IMR-90 (cell line): Measurements from ENCODE around the gene PLTP. TPM values are rescaled to one million over a fixed set of nuclear protein-coding genes. Genes with fewer than 3 reads are reported as not detected.

ENCODE experiments used
- ATAC-seq: fragments of 200-7000 bp; cut with Tn5 transposase; 2 replicates; pipeline ENCODE4 v1.9.1; 2020; ENCODE audit warnings: low read depth, mild to moderate bottlenecking, moderate library complexity
- BruUV-seq: library from RNA; stranded (reverse); fragments of 400-500 nt; replicated peaks from 2 replicates; lab custom pipeline; 2021; lab: Mats Ljungman, UMichigan
- CTCF ChIA-PET: fragments of 300-600 bp; formaldehyde crosslinking; extraction: SDS; loops from one replicate; lab custom pipeline; 2021; ENCODE audit warnings: antibody characterized with exemption; lab: Yijun Ruan, JAX
- POLR2A ChIA-PET: fragments of 300-600 bp; sonication (Branson Sonifier 250); formaldehyde crosslinking; loops from one replicate; lab custom pipeline; 2022; ENCODE audit warnings: antibody characterized with exemption; ENCODE audit not compliant: unreplicated experiment; lab: Charles Lee
- DNase-seq: peaks from one replicate; pipeline ENCODE4 v3.0.0; 2013
- H2AFZ ChIP-seq: replicated peaks from 2 replicates; pipeline ENCODE3; 2013; ENCODE audit warnings: low read length, mild to moderate bottlenecking; ENCODE audit not compliant: poor library complexity
- H2AK5ac ChIP-seq: 2 replicates; pipeline ENCODE4 v1.6.1; 2013; ENCODE audit warnings: low read depth, low read length, inconsistent platforms
- H2AK9ac ChIP-seq: replicated peaks from 2 replicates; pipeline ENCODE3; 2013; ENCODE audit warnings: mild to moderate bottlenecking, low read depth, low read length, moderate library complexity; ENCODE audit not compliant: poor library complexity
- H2BK120ac ChIP-seq: 2 replicates; pipeline ENCODE4 v1.6.1; 2013; ENCODE audit warnings: low read depth, low read length, inconsistent platforms
- H2BK15ac ChIP-seq: 3 replicates; pipeline ENCODE4 v1.6.1; 2013; ENCODE audit warnings: low read depth, low read length, inconsistent platforms
- H2BK20ac ChIP-seq: 2 replicates; pipeline ENCODE4 v1.6.1; 2013; ENCODE audit warnings: low read depth, mild to moderate bottlenecking, inconsistent platforms, low read length, moderate library complexity
- H2BK5ac ChIP-seq: 2 replicates; pipeline ENCODE4 v1.6.1; 2013; ENCODE audit warnings: mild to moderate bottlenecking, low read depth, low read length, inconsistent platforms; ENCODE audit not compliant: poor library complexity, severe bottlenecking
- H3K14ac ChIP-seq: replicated peaks from 2 replicates; pipeline ENCODE4 v1.6.1; 2013; ENCODE audit warnings: low read depth, low read length, inconsistent platforms
- H3K18ac ChIP-seq: 2 replicates; pipeline ENCODE4 v1.6.1; 2013; ENCODE audit warnings: low read depth, low read length, control low read depth
- H3K23ac ChIP-seq: 2 replicates; pipeline ENCODE4 v1.6.1; 2013; ENCODE audit warnings: low read depth, low read length, inconsistent platforms
- H3K27ac ChIP-seq: 2 replicates; pipeline ENCODE4 v1.5.1; 2013; ENCODE audit warnings: mild to moderate bottlenecking, control low read depth, low read length; ENCODE audit not compliant: insufficient read depth
- H3K27me3 ChIP-seq: 2 replicates; pipeline ENCODE4 v1.6.1; 2013; ENCODE audit warnings: low read length; ENCODE audit not compliant: control insufficient read depth, insufficient read depth
- H3K36me3 ChIP-seq: 2 replicates; pipeline ENCODE4 v1.6.1; 2013; ENCODE audit warnings: low read length, mixed read lengths; ENCODE audit not compliant: control insufficient read depth, insufficient read depth
- H3K4ac ChIP-seq: 2 replicates; pipeline ENCODE4 v1.6.1; 2013; ENCODE audit warnings: low read depth, low read length, inconsistent platforms
- H3K4me1 ChIP-seq: 2 replicates; pipeline ENCODE4 v1.6.1; 2013; ENCODE audit warnings: low read length, mixed read lengths; ENCODE audit not compliant: control insufficient read depth, insufficient read depth
- H3K4me2 ChIP-seq: 2 replicates; pipeline ENCODE4 v1.6.1; 2013; ENCODE audit warnings: low read depth, mild to moderate bottlenecking, control low read depth, low read length, moderate library complexity
- H3K4me3 ChIP-seq: 2 replicates; pipeline ENCODE4 v1.5.1; 2013; ENCODE audit warnings: low read depth, mild to moderate bottlenecking, control low read depth, low read length, moderate library complexity; ENCODE audit not compliant: insufficient read depth
- H3K56ac ChIP-seq: 2 replicates; pipeline ENCODE4 v1.6.1; 2013; ENCODE audit warnings: low read length, inconsistent platforms; ENCODE audit not compliant: insufficient read depth; ENCODE audit errors: extremely low read depth
- H3K79me1 ChIP-seq, 2 experiments: 2 replicates each; pipeline ENCODE4 v1.6.1; 2013; ENCODE audit warnings: low read length in 2 of 2, inconsistent platforms in 1 of 2, low read depth in 1 of 2
- H3K9ac ChIP-seq: 2 replicates; pipeline ENCODE4 v1.6.1; 2013; ENCODE audit warnings: low read depth, low read length, control low read depth
- H3K9me1 ChIP-seq: 2 replicates; pipeline ENCODE4 v1.6.1; 2013; ENCODE audit warnings: low read length, inconsistent platforms; ENCODE audit not compliant: insufficient read depth
- H3K9me3 ChIP-seq: 2 replicates; pipeline ENCODE4 v1.6.1; 2013; ENCODE audit warnings: low read length; ENCODE audit not compliant: control insufficient read depth, insufficient read depth
- H4K20me1 ChIP-seq: 2 replicates; pipeline ENCODE4 v1.6.1; 2013; ENCODE audit warnings: low read length, inconsistent platforms; ENCODE audit not compliant: insufficient read depth
- H4K5ac ChIP-seq: 2 replicates; pipeline ENCODE4 v1.6.1; 2013; ENCODE audit warnings: mild to moderate bottlenecking, low read depth, low read length, control low read depth
- H4K8ac ChIP-seq, 2 experiments: 2 replicates each; pipeline ENCODE4 v1.6.1; 2013; ENCODE audit warnings: low read depth in 2 of 2, low read length in 2 of 2, control low read depth in 1 of 2, inconsistent platforms in 1 of 2
- H4K91ac ChIP-seq: 2 replicates; pipeline ENCODE4 v1.6.1; 2013; ENCODE audit warnings: low read depth, low read length, inconsistent platforms; ENCODE audit not compliant: insufficient read depth
- CEBPB ChIP-seq: IDR thresholded peaks from 2 replicates; pipeline ENCODE4 v1.6.1; 2012; ENCODE audit warnings: low read depth, low read length, improper control_type of control experiment
- POLR2A ChIP-seq: IDR thresholded peaks from 2 replicates; pipeline ENCODE4 v1.6.1; 2012; ENCODE audit warnings: mild to moderate bottlenecking, low read depth, low read length
- WGBS, 2 experiments: methylation state at CpG; one replicate each; pipeline versions ENCODE4 v1.1.5 to v1.1.7; 2013; ENCODE audit warnings: missing lambda C conversion rate in 2 of 2; ENCODE audit not compliant: insufficient read length in 1 of 2; ENCODE audit errors: extremely low coverage in 2 of 2; 5-methylcytosine and 5-hydroxymethylcytosine counted together
- dilution Hi-C: fragments of 300-500 bp; cut with HindIII; formaldehyde crosslinking; loops from one replicate; pipeline ENCODE4 v1.14.3; 2018; ENCODE audit warnings: low sequenced_read_pairs; ENCODE audit not compliant: unreplicated experiment
- in situ Hi-C: fragments of 300-500 bp; cut with MboI; formaldehyde crosslinking; loops from 3 replicates; pipeline ENCODE4 v1.14.3; 2019; ENCODE audit warnings: low sequenced_read_pairs, inconsistent platforms, mixed read lengths
- intact Hi-C: fragments of 100-400 bp; cut with micrococcal nuclease; formaldehyde crosslinking; loops from 2 replicates; pipeline ENCODE4 v1.10.0; 2022
- polyA plus RNA-seq, 3 experiments: library from polyadenylated mRNA; depleted of rRNA; stranded (reverse); fragments of >200 nt; gene quantifications; 2 replicates each; pipeline ENCODE4 v1.2.3, GENCODE V29; 2012; ENCODE audit warnings: low replicate concordance in 1 of 3
- total RNA-seq: library from RNA; depleted of rRNA; stranded (reverse); fragments of >200 nt; gene quantifications from 2 replicates; pipeline ENCODE4 v1.2.3, GENCODE V29; 2012

The PLTP gene
- total and polyA plus RNA-seq, 2 of the 4 experiments (the other 2 are of a cell fraction) = 5.4 to 55.8 TPM

GRCh38 chr20:45948742-45949541, 37.0 kb upstream of the PLTP start:
- Histone ChIP-seq H2AFZ (no peak overlapping the region), H4K8ac (no peak overlapping the region), H2AK9ac (peak overlapping the region; percentile 3), H3K18ac (no peak overlapping the region), H2BK120ac (no peak overlapping the region), H2BK5ac (no peak overlapping the region), H4K91ac (no peak overlapping the region), H3K4me3 (no peak overlapping the region), H3K9me1 (peaks cover 10% of the 10 kb centered on the region; the same call in 1 of the 2 replicates), H4K5ac (no peak overlapping the region), H2BK20ac (no peak overlapping the region), H3K36me3 (peaks cover 93% of the 10 kb centered on the region), H3K9ac (no peak overlapping the region), H3K4me2 (no peak overlapping the region), H3K27me3 (no peaks in the 10 kb centered on the region), H4K20me1 (peaks cover 7% of the 10 kb centered on the region; the same call in 1 of the 2 replicates), H3K4me1 (no peaks in the 10 kb centered on the region), H3K23ac (no peak overlapping the region), H3K56ac (no peak overlapping the region), H3K79me1 (peaks cover 0 to 2% of the 10 kb centered on the region in 2 experiments; a peak in 1 of 4 replicates), H3K9me3 (no peaks in the 10 kb centered on the region), H2BK15ac (no peak overlapping the region), H2AK5ac (no peak overlapping the region), H3K14ac (no peak overlapping the region), H3K27ac (no peak overlapping the region), H3K4ac (no peak overlapping the region)
- in situ Hi-C loops = no loop called here
- intact Hi-C loops = no loop called here
- TF ChIP-seq POLR2A = 0 out of 2 replicates have a peak, but pooled peaks have one; percentile 18
- no peak for TF ChIP-seq CEBPB
- POLR2A ChIA-PET = no interaction called here
- BruUV-seq = no TSS peak
- no peak; the same call in 1 of the 2 replicates for ATAC-seq
- CTCF ChIA-PET = interaction anchor here (0.5 kb wide), 1 partner anchor 42 kb away, joined by 3 read pairs; no protein-coding TSS in a partner anchor
- WGBS, 2 experiments = no CpG with 5 or more reads among the region's 10 CpGs
- DNase-seq = no peak
- dilution Hi-C loops = no loop called here
